Esophagus muscularis mucosa (tissue), 4 donors: ENCODE measurements around the gene TBC1D16. TPM values are rescaled to one million over a fixed set of nuclear protein-coding genes. Genes with fewer than 3 reads are reported as not detected.

Experiments used
- DNase-seq: peaks from one replicate; pipeline ENCODE4 v3.0.0-alpha.2; 2017; ENCODE audit errors: extremely low spot score
- H3K27ac ChIP-seq, 4 donors: fragments of 200-600 bp; sonication (generic); replicated peaks in 1 of 4; 1 replicate in 3 of 4; 2 replicates in 1 of 4; pipeline ENCODE4 v1.5.1; 2016 to 2019; ENCODE audit warnings: mild to moderate bottlenecking in 1 of 4
- H3K27me3 ChIP-seq, 4 donors: fragments of 200-600 bp; sonication (generic); one replicate each; pipeline versions ENCODE4 v1.5.1 to v1.6.0; 2016 to 2019
- H3K36me3 ChIP-seq, 4 donors: fragments of 200-600 bp; sonication (generic); one replicate each; pipeline ENCODE4 v1.5.1; 2016 to 2019
- H3K4me1 ChIP-seq, 4 donors: fragments of 200-600 bp; sonication (generic); one replicate each; pipeline ENCODE4 v1.5.1; 2016 to 2019
- H3K4me3 ChIP-seq, 4 donors: fragments of 200-600 bp; sonication (generic); 1 replicate in 2 of 4; 2 replicates in 2 of 4; pipeline ENCODE4 v1.5.1; 2016 to 2019; ENCODE audit warnings: mild to moderate bottlenecking in 4 of 4, moderate library complexity in 1 of 4
- H3K9me3 ChIP-seq, 4 donors: fragments of 200-600 bp; sonication (generic); 1 replicate in 3 of 4; 2 replicates in 1 of 4; pipeline ENCODE4 v1.5.1; 2016 to 2019
- EP300 ChIP-seq: sonication (generic); formaldehyde crosslinking; IDR thresholded peaks from one replicate; pipeline ENCODE4 v1.6.1; 2017; ENCODE audit warnings: antibody characterized with exemption
- POLR2A ChIP-seq: fragments of 450-650 bp; IDR thresholded peaks from one replicate; pipeline ENCODE4 v1.6.1; 2017; ENCODE audit warnings: antibody characterized with exemption, moderate library complexity, mild to moderate bottlenecking, low read depth
- POLR2AphosphoS5 ChIP-seq, 2 donors: sonication (generic); formaldehyde crosslinking; IDR thresholded peaks; one replicate each; pipeline ENCODE4 v1.6.1; 2017; ENCODE audit warnings: antibody characterized with exemption in 2 of 2
- WGBS: methylation state at CpG from one replicate; pipeline ENCODE4 v1.1.5; 2018; 5-methylcytosine and 5-hydroxymethylcytosine counted together
- intact Hi-C: fragments of 100-400 bp; cut with DNase I; formaldehyde crosslinking; loops from one replicate; pipeline ENCODE4 v1.15.1; 2023
- total RNA-seq, 4 donors: library from RNA; depleted of rRNA; stranded (reverse); fragments of >200 nt; gene quantifications; one replicate each; pipeline versions ENCODE4 v1.1.0 to v1.2.1, GENCODE V29; 2016
- TF ChIP-seq, protein P1 (sequence below), 3 experiments: fragments of 200-600 bp in 2 of 3; fragments of 450-650 bp in 1 of 3; sonication (generic) in 2 of 3; IDR thresholded peaks; one replicate each; pipeline ENCODE4 v1.5.1; 2017 to 2019; ENCODE audit warnings: antibody characterized with exemption in 3 of 3, mild to moderate bottlenecking in 2 of 3, moderate library complexity in 1 of 3

The TBC1D16 gene
- total RNA-seq, 4 donors from 2014 or later, result 30.3 to 37.4 (median 33.2) TPM

GRCh38 chr17:79946352-79947231, 89.1 kb downstream of the TBC1D16 start:
- TF ChIP-seq POLR2AphosphoS5 (IDR thresholded peaks at IDR 0.05), result no peak
- no peak for TF ChIP-seq EP300
- TF ChIP-seq, protein P1, sequence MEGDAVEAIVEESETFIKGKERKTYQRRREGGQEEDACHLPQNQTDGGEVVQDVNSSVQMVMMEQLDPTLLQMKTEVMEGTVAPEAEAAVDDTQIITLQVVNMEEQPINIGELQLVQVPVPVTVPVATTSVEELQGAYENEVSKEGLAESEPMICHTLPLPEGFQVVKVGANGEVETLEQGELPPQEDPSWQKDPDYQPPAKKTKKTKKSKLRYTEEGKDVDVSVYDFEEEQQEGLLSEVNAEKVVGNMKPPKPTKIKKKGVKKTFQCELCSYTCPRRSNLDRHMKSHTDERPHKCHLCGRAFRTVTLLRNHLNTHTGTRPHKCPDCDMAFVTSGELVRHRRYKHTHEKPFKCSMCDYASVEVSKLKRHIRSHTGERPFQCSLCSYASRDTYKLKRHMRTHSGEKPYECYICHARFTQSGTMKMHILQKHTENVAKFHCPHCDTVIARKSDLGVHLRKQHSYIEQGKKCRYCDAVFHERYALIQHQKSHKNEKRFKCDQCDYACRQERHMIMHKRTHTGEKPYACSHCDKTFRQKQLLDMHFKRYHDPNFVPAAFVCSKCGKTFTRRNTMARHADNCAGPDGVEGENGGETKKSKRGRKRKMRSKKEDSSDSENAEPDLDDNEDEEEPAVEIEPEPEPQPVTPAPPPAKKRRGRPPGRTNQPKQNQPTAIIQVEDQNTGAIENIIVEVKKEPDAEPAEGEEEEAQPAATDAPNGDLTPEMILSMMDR (IDR thresholded peaks at IDR 0.05), result no peak
- no peak for TF ChIP-seq POLR2A
- DNase-seq, result no peak
- peaks cover 6 to 11% (median 8%) of the 10 kb centered on the region in 4 donors for H3K4me1 ChIP-seq
- H3K9me3 ChIP-seq, result no peaks in the 10 kb centered on the region
- no peak overlapping the region for H3K4me3 ChIP-seq
- no peak overlapping the region for H3K27ac ChIP-seq
- no peaks in the 10 kb centered on the region for H3K27me3 ChIP-seq
- 97% methylated on average over 18 of the region's 25 CpGs for WGBS
- peaks cover 17 to 87% (median 69%) of the 10 kb centered on the region in 4 donors for H3K36me3 ChIP-seq
- intact Hi-C loops, result no loop called here

DNA sequence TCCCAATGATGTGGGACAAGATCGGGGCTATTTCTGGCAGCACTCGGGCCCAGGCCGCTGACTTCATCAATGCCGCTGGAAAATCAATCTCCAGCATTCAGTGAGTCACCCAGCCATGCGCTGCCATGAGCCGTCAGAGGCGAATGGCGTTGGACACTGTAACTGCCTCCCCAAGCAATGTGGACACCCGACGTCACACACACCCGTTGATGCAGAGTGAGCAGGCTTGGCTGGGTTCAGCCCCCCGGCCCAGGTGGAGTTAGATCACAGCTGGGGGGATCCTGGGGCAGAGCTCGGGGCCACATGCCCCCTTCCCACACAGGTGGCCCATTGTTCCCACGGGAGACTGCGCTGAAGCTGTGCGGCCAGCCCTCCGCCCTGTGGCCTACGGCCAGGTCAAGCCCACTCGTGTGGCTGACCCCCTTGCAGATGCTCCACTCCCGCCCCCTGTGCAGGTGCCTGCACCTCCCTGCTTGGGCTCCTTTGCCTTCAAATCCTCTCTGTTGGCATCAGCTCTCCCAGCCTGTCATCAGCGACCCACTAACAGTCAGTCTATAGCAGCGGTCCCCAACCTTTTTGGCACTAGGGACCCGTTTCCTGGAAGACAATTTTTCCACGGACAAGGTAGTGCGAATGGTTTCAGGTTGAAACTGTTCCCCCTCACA, 89.9 kb downstream of the TBC1D16 start:
- Histone ChIP-seq H3K4me3 (no peak overlapping the region), H3K27me3 (no peaks in the 10 kb centered on the region), H3K4me1 (peaks cover 0 to 2% (median 0%) of the 10 kb centered on the region in 4 donors), H3K36me3 (peaks cover 17 to 96% (median 76%) of the 10 kb centered on the region in 4 donors), H3K27ac (no peak overlapping the region), H3K9me3 (no peaks in the 10 kb centered on the region)
- TF ChIP-seq, protein P1 (IDR thresholded peaks at IDR 0.05), result no peak
- TF ChIP-seq POLR2A (no peak), EP300 (no peak), POLR2AphosphoS5 (IDR thresholded peaks at IDR 0.05) (no peak)
- WGBS, result 94% methylated on average over 10 of the region's 25 CpGs
- intact Hi-C loops, result no loop called here
- no peak for DNase-seq

DNA sequence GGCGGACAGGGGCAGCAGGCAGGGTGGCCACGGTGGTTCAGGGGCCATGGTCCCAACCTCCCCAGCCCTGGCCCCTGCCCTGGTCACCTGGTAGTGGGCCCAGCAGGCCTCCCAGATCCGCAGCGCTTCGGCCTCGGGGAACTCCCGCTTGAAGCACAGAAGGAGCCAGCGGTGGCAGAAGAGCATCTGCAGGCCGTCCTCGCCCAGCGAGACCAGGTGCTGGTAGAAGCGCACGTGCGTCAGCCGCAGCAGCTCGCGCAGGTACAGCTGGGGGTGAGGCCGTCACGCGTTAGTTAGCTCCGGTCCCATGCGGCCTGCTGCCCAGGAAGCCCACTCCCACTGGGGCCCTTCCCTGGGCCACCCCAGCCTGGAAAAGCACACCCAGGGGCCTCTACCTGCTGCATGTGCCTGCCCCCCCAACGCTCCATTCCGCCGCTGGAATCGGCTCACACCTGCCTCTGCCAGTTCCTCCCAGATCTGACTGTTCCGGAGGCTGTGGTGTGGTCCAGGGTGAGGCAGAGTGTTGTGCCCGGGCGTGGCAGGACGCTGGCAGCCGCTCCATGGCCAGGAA, 90.8 kb downstream of the TBC1D16 start:
- Histone ChIP-seq H3K27ac (no peak overlapping the region), H3K4me1 (no peaks in the 10 kb centered on the region), H3K4me3 (no peak overlapping the region), H3K36me3 (peaks cover 24 to 98% (median 78%) of the 10 kb centered on the region in 4 donors), H3K9me3 (no peaks in the 10 kb centered on the region), H3K27me3 (no peaks in the 10 kb centered on the region)
- no peak for DNase-seq
- no peak for TF ChIP-seq POLR2A
- WGBS, result 96% methylated on average over 31 of the region's 31 CpGs
- intact Hi-C loops, result no loop called here

- DNase-seq, result no peak
- Histone ChIP-seq H3K9me3 (no peaks in the 10 kb centered on the region), H3K27ac (no peak overlapping the region), H3K4me3 (no peak overlapping the region), H3K36me3 (peaks cover 28 to 98% (median 78%) of the 10 kb centered on the region in 4 donors), H3K4me1 (no peaks in the 10 kb centered on the region), H3K27me3 (no peaks in the 10 kb centered on the region)
- 94% methylated on average over 16 of the region's 23 CpGs for WGBS
- intact Hi-C loops, result no loop called here
- TF ChIP-seq EP300 (no peak), POLR2A (no peak), POLR2AphosphoS5 (IDR thresholded peaks at IDR 0.05) (no peak)
- TF ChIP-seq, protein P1 (IDR thresholded peaks at IDR 0.05), result no peak
These were observed 91.3 kb downstream of the TBC1D16 start for GRCh38 chr17:79944251-79944812.
